ENCODE data around the gene SPOPL.

GRCh38 chr2:138537170-138537915, 35.8 kb downstream of the SPOPL start:
- TF ChIP-seq GATA2 (IDR thresholded peaks at IDR 0.05; ENCODE audit: low read depth, low read length) (no peak), GATA3 (IDR thresholded peaks at IDR 0.05; ENCODE audit: low read depth, low read length) (no peak)

Data from SH-SY5Y (cell line).